H9 (cell line): Measurements from ENCODE around the gene CCR7. TPM values are rescaled to one million over a fixed set of nuclear protein-coding genes. Genes with fewer than 3 reads are reported as not detected.

Experiments
- DNase-seq: peaks from one replicate; pipeline ENCODE4 v3.0.0-alpha.2; 2017
- H2AFZ ChIP-seq: one replicate; pipeline ENCODE4 v1.6.1; 2013; ENCODE audit warnings: mild to moderate bottlenecking, low read length, control low read depth, moderate library complexity
- H2AK5ac ChIP-seq: 2 replicates; pipeline ENCODE4 v1.6.1; 2013; ENCODE audit warnings: low read length, control low read depth, mixed read lengths; ENCODE audit not compliant: insufficient read length
- H2BK120ac ChIP-seq: one replicate; pipeline ENCODE4 v1.6.1; 2013; ENCODE audit warnings: low read depth, mild to moderate bottlenecking, low read length, control low read depth, inconsistent platforms; ENCODE audit not compliant: poor library complexity, severe bottlenecking
- H2BK12ac ChIP-seq: 2 replicates; pipeline ENCODE4 v1.6.1; 2013; ENCODE audit warnings: low read length, control low read depth, mixed read lengths, low read depth; ENCODE audit not compliant: insufficient read length
- H2BK15ac ChIP-seq: 2 replicates; pipeline ENCODE4 v1.6.1; 2013; ENCODE audit warnings: low read depth, low read length, control low read depth
- H2BK20ac ChIP-seq: one replicate; pipeline ENCODE4 v1.6.1; 2013; ENCODE audit warnings: low read depth, mild to moderate bottlenecking, low read length, control low read depth, inconsistent platforms; ENCODE audit not compliant: poor library complexity, severe bottlenecking
- H2BK5ac ChIP-seq: 2 replicates; pipeline ENCODE4 v1.6.1; 2013; ENCODE audit warnings: low read length, control low read depth, mixed read lengths; ENCODE audit not compliant: insufficient read length
- H3K14ac ChIP-seq: 2 replicates; pipeline ENCODE4 v1.6.1; 2013; ENCODE audit warnings: low read length, control low read depth; ENCODE audit not compliant: insufficient read depth
- H3K18ac ChIP-seq: 2 replicates; pipeline ENCODE4 v1.6.1; 2013; ENCODE audit warnings: low read depth, mild to moderate bottlenecking, mixed read lengths, low read length, control low read depth; ENCODE audit not compliant: insufficient read length
- H3K23ac ChIP-seq: 2 replicates; pipeline ENCODE4 v1.6.1; 2013; ENCODE audit warnings: low read length, control low read depth, mixed read lengths, low read depth; ENCODE audit not compliant: insufficient read length
- H3K23me2 ChIP-seq: 2 replicates; pipeline ENCODE4 v1.6.1; 2013; ENCODE audit warnings: low read depth, mild to moderate bottlenecking, mixed read lengths, low read length, control low read depth; ENCODE audit not compliant: insufficient read length, poor library complexity, severe bottlenecking
- H3K27ac ChIP-seq: 2 replicates; pipeline ENCODE4 v1.5.1; 2013; ENCODE audit warnings: low read length, control low read depth, mixed read lengths, low read depth; ENCODE audit not compliant: insufficient read length
- H3K27me3 ChIP-seq: 2 replicates; pipeline ENCODE4 v1.6.1; 2013; ENCODE audit warnings: low read length, control low read depth, inconsistent platforms; ENCODE audit not compliant: insufficient read depth
- H3K4ac ChIP-seq: 2 replicates; pipeline ENCODE4 v1.6.1; 2013; ENCODE audit warnings: low read depth, mild to moderate bottlenecking, control low read depth, inconsistent platforms, low read length, moderate library complexity
- H3K4me1 ChIP-seq: 2 replicates; pipeline ENCODE4 v1.6.1; 2013; ENCODE audit warnings: low read length, control low read depth, inconsistent platforms; ENCODE audit not compliant: insufficient read depth
- H3K4me2 ChIP-seq: 2 replicates; pipeline ENCODE4 v1.6.1; 2013; ENCODE audit warnings: low read length, control low read depth, mixed read lengths; ENCODE audit not compliant: insufficient read length, insufficient read depth
- H3K56ac ChIP-seq: 2 replicates; pipeline ENCODE4 v1.6.1; 2013; ENCODE audit warnings: low read depth, mild to moderate bottlenecking, mixed read lengths, low read length, control low read depth; ENCODE audit not compliant: insufficient read length
- H3K79me1 ChIP-seq: 2 replicates; pipeline ENCODE4 v1.6.1; 2013; ENCODE audit warnings: low read depth, mild to moderate bottlenecking, moderate library complexity, low read length, control low read depth, inconsistent platforms; ENCODE audit not compliant: insufficient read depth, poor library complexity, severe bottlenecking
- H3K79me2 ChIP-seq: 2 replicates; pipeline ENCODE4 v1.6.1; 2013; ENCODE audit warnings: low read length, control low read depth, inconsistent platforms; ENCODE audit not compliant: insufficient read depth
- H3K9ac ChIP-seq: 2 replicates; pipeline ENCODE4 v1.6.1; 2013; ENCODE audit warnings: low read length, control low read depth, mixed read lengths; ENCODE audit not compliant: insufficient read length; ENCODE audit errors: extremely low read depth
- H3K9me3 ChIP-seq: one replicate; pipeline ENCODE4 v1.6.1; 2013; ENCODE audit warnings: low read depth, low read length, inconsistent platforms; ENCODE audit not compliant: control insufficient read depth
- H3T11ph ChIP-seq: one replicate; pipeline ENCODE4 v1.6.1; 2013; ENCODE audit warnings: mild to moderate bottlenecking, low read length, control low read depth, inconsistent platforms
- H4K20me1 ChIP-seq: one replicate; pipeline ENCODE4 v1.6.1; 2013; ENCODE audit not compliant: control insufficient read depth, insufficient read length, insufficient read depth
- H4K5ac ChIP-seq: 2 replicates; pipeline ENCODE4 v1.6.1; 2013; ENCODE audit warnings: low read depth, mild to moderate bottlenecking, mixed read lengths, low read length, control low read depth; ENCODE audit not compliant: insufficient read length
- H4K8ac ChIP-seq: replicated peaks from 2 replicates; pipeline ENCODE4 v1.6.1; 2013; ENCODE audit warnings: low read length, control low read depth, mixed read lengths, low read depth; ENCODE audit not compliant: insufficient read length
- H4K91ac ChIP-seq: 2 replicates; pipeline ENCODE4 v1.6.1; 2013; ENCODE audit warnings: low read depth, mild to moderate bottlenecking, moderate library complexity, mixed read lengths, low read length, control low read depth; ENCODE audit not compliant: insufficient read length
- H3K27ac Mint-ChIP-seq, 3 experiments: 2 replicates in 2 of 3; 3 replicates in 1 of 3; pipeline ENCODE4 v1.8.0; 2020 to 2021; ENCODE audit warnings: mixed read lengths in 3 of 3, mild to moderate bottlenecking in 1 of 3, moderate library complexity in 1 of 3
- H3K27me3 Mint-ChIP-seq: 2 replicates; pipeline ENCODE4 v1.8.0; 2021; ENCODE audit warnings: low read depth, mild to moderate bottlenecking, moderate library complexity, mixed read lengths
- H3K36me3 Mint-ChIP-seq, 3 experiments: 2 replicates in 2 of 3; 3 replicates in 1 of 3; pipeline ENCODE4 v1.8.0; 2020 to 2021; ENCODE audit warnings: low read depth in 3 of 3, mixed read lengths in 3 of 3; ENCODE audit not compliant: insufficient read depth in 1 of 3
- H3K4me1 Mint-ChIP-seq, 2 experiments: 2 replicates each; pipeline ENCODE4 v1.8.0; 2020; ENCODE audit warnings: mixed read lengths in 2 of 2
- H3K4me3 Mint-ChIP-seq, 2 experiments: 2 replicates in 1 of 2; 3 replicates in 1 of 2; pipeline ENCODE4 v1.8.0; 2020 to 2021; ENCODE audit warnings: mild to moderate bottlenecking in 2 of 2, mixed read lengths in 2 of 2, moderate library complexity in 1 of 2
- H3K9me3 Mint-ChIP-seq, 2 experiments: 2 replicates in 1 of 2; 3 replicates in 1 of 2; pipeline ENCODE4 v1.8.0; 2020; ENCODE audit warnings: mild to moderate bottlenecking in 2 of 2, mixed read lengths in 2 of 2, moderate library complexity in 1 of 2
- WGBS: extraction: QIAGEN DNeasy Blood & Tissue Kit; methylation state at CpG from one replicate; pipeline ENCODE4 v1.1.7; 2013; ENCODE audit warnings: missing lambda C conversion rate, low lambda C conversion rate, mixed read lengths; ENCODE audit not compliant: insufficient read length; ENCODE audit errors: extremely low coverage; 5-methylcytosine and 5-hydroxymethylcytosine counted together
- total RNA-seq: library from RNA; stranded (reverse); gene quantifications from 2 replicates; pipeline ENCODE4 v1.2.1, GENCODE V29; 2021
- TF ChIP-seq, protein P1 (sequence below): fragments of 200-600 bp; sonication (generic); conservative IDR thresholded peaks from 3 replicates; pipeline ENCODE4 v1.8.0; 2021; ENCODE audit warnings: antibody characterized with exemption, mild to moderate bottlenecking

The CCR7 gene
- total RNA-seq, 1 experiment from 2014 or later = 0.31 TPM

DNA sequence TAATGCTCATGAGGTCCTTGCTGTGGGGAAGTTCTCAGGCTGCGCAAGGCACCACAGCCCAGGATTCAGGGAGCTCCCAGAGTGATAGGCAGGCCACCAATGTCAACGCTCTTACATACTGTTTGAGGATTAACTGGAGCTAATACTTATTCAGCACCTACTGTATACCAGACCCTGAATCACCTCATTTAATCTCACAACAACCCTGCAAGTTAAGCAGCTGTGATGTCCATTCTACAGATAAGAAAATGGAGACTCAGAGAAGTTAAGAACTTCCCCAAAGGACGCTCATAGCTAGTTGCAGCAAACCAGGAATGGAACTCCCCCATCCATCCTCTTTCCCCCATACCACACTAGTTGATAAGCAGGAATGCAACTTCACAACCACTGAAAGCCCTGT lies 25.5 kb upstream of the CCR7 start:
- no CpG with 5 or more reads among the region's 3 CpGs for WGBS
- Mint-ChIP-seq H3K27me3 (peaks cover 22% of the 10 kb centered on the region), H3K4me1 (no peaks in the 10 kb centered on the region)

More for the DNA sequence above, 25.5 kb upstream of the CCR7 start:
- no peak overlapping the region for H2BK15ac ChIP-seq
- no peak overlapping the region for H2BK12ac ChIP-seq
- no peaks in the 10 kb centered on the region for H3K4me1 ChIP-seq
- Mint-ChIP-seq H3K36me3 (no peaks in the 10 kb centered on the region), H3K4me3 (no peak overlapping the region), H3K9me3 (no peaks in the 10 kb centered on the region; a peak in 2 of 5 replicates), H3K27ac (no peak overlapping the region)
- no peak overlapping the region for H3T11ph ChIP-seq
- H4K5ac ChIP-seq = no peak overlapping the region
- H3K9ac ChIP-seq = no peak overlapping the region
- no peak overlapping the region for H3K27ac ChIP-seq
- no peak overlapping the region for H3K14ac ChIP-seq
- no peaks in the 10 kb centered on the region for H3K23me2 ChIP-seq
- TF ChIP-seq, protein P1, sequence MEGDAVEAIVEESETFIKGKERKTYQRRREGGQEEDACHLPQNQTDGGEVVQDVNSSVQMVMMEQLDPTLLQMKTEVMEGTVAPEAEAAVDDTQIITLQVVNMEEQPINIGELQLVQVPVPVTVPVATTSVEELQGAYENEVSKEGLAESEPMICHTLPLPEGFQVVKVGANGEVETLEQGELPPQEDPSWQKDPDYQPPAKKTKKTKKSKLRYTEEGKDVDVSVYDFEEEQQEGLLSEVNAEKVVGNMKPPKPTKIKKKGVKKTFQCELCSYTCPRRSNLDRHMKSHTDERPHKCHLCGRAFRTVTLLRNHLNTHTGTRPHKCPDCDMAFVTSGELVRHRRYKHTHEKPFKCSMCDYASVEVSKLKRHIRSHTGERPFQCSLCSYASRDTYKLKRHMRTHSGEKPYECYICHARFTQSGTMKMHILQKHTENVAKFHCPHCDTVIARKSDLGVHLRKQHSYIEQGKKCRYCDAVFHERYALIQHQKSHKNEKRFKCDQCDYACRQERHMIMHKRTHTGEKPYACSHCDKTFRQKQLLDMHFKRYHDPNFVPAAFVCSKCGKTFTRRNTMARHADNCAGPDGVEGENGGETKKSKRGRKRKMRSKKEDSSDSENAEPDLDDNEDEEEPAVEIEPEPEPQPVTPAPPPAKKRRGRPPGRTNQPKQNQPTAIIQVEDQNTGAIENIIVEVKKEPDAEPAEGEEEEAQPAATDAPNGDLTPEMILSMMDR = no peak
- no peak overlapping the region for H3K23ac ChIP-seq
- H2BK120ac ChIP-seq = no peak overlapping the region
- H2AK5ac ChIP-seq = no peak overlapping the region
- no peak overlapping the region for H3K56ac ChIP-seq
- H4K91ac ChIP-seq = no peak overlapping the region
- no peak overlapping the region for H3K4me2 ChIP-seq
- no peaks in the 10 kb centered on the region for H3K9me3 ChIP-seq
- no peak overlapping the region for H2BK5ac ChIP-seq
- no peak overlapping the region for H2BK20ac ChIP-seq
- H2AFZ ChIP-seq = no peak overlapping the region
- no peaks in the 10 kb centered on the region for H4K20me1 ChIP-seq
- no peak overlapping the region for H3K4ac ChIP-seq
- no peaks in the 10 kb centered on the region for H3K79me1 ChIP-seq
- 0 out of 2 replicates have a peak, but pooled peaks cover 3% of the 10 kb centered on the region for H3K27me3 ChIP-seq
- H3K79me2 ChIP-seq = no peaks in the 10 kb centered on the region
- no peak for DNase-seq
- no peak overlapping the region for H3K18ac ChIP-seq
- no peak overlapping the region for H4K8ac ChIP-seq
